Activated naive CD8-positive, alpha-beta T cell treated with anti-CD3 and anti-CD28 coated beads for 36 hours (primary cell): ENCODE results near the gene SCIMP. TPM values are rescaled to one million over a fixed set of nuclear protein-coding genes. Genes with fewer than 3 reads are reported as not detected.

Experiments
- DNase-seq: peaks from one replicate; pipeline ENCODE4 v3.0.0; 2021
- H3K27ac Mint-ChIP-seq: one replicate; pipeline ENCODE4 v1.8.0; 2022; ENCODE audit warnings: mild to moderate bottlenecking, moderate library complexity, mixed read lengths
- H3K27me3 Mint-ChIP-seq: one replicate; pipeline ENCODE4 v1.8.0; 2022; ENCODE audit warnings: mild to moderate bottlenecking, mixed read lengths
- H3K36me3 Mint-ChIP-seq: one replicate; pipeline ENCODE4 v1.8.0; 2021; ENCODE audit warnings: mild to moderate bottlenecking, mixed read lengths
- H3K4me1 Mint-ChIP-seq: one replicate; pipeline ENCODE4 v1.8.0; 2021; ENCODE audit warnings: mixed read lengths
- H3K4me3 Mint-ChIP-seq: one replicate; pipeline ENCODE4 v1.8.0; 2022; ENCODE audit warnings: mild to moderate bottlenecking, moderate library complexity, mixed read lengths
- H3K9me3 Mint-ChIP-seq: one replicate; pipeline ENCODE4 v1.8.0; 2022; ENCODE audit warnings: mixed read lengths
- total RNA-seq, 2 experiments: library from RNA; stranded (reverse); gene quantifications; one replicate each; pipeline ENCODE4 v1.2.3, GENCODE V29; 2021

The SCIMP gene
- not detected for total RNA-seq

DNA sequence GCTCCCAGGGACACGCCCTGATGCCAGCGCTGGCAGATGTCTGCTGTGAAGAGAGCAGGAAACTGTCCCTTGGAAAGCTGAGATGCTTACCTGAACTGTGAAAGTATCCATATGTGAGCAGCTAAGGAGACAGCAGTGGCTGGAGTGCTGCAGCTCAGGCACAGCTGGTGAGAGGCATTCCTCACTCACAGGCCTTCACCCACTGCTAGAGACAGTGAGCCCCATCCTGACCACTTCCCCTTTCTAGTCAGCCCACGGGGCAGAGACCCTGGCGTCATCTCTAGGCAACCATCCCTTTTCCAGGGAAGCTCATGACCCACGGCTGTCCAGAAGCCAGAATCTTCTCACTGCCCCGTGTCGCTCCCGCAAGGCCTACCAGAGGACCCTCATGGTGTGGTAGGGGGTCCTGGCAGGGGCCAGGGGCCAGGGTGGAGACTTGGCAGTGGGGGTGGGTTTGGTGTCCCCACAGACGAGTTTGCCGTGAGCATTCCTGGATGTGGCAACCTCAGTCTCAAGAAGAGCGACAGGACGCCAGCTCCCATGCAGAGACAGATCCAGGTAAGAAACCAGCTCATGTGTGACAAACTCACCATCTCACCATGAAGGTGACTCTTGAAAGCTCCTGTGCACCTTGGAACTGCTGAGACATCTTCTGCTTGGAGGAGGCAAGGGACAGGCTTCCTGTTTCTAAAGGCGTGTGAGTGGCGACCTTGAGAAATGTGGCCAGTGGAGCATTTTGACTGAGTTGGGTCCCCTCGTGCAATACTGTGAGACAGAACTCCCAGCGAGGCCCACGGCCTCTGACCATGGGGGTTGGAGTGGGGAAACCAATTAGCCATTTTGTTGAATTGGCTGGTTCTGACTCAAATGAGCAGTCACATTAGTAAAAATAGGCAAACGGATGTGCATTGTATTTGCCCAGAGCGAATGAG is at the start of gene SCIMP:
TSS of gene SCIMP (minus strand) at position 216 of the 932 bp plus-strand sequence. CDS start at position 111, 105 bp downstream.
- Mint-ChIP-seq H3K4me1 (peaks cover 12% of the 10 kb centered on the region), H3K27me3 (no peaks in the 10 kb centered on the region), H3K4me3 (no peak within 1 kb of the TSS), H3K9me3 (peaks cover 4% of the 10 kb centered on the region), H3K27ac (peak within 1 kb of the TSS; percentile 25), H3K36me3 (peaks cover 3% of the 10 kb centered on the region)
- DNase-seq = no peak

DNA sequence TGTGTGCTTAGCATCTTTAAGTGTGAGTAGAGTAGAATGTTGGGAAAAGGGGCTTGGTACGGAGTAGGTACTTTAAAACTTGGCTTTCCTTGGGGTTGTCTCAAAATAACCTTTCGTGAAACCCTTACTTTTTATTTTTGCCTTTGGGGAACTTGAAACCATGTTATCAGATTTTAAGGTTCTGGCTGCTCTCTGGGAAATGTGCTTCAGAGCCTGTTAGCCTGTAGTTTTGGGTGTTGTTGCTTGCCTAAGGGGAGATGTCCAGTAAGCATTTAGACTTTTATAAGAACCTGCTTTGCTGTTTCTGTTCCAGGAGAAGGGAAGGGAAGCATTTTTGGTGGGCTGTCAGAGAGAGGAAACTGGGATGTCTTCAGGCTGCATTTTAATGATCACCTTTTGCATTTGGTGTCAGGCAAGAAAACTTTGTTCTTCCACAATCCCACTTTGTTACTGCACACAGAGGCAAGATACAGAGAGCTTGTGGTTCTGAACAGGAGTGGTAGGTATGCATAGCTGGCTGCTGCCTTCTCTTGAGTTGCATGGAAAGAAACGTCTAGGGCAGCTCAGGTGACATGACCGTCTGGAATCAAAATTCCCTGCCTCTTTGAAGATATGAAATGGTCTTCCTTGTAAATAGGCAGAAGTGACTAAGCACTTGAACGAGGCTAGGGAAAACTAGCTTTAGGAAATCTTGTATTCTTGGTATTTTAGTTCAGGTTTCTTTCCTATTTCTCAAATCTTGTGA is 49.1 kb upstream of the SCIMP start:
- DNase-seq = no peak
- Mint-ChIP-seq H3K4me1 (peaks cover 38% of the 10 kb centered on the region), H3K27ac (peak overlapping the region; percentile 95), H3K4me3 (peak overlapping the region; percentile 91), H3K9me3 (no peaks in the 10 kb centered on the region), H3K27me3 (no peaks in the 10 kb centered on the region), H3K36me3 (peaks cover 13% of the 10 kb centered on the region)

DNA sequence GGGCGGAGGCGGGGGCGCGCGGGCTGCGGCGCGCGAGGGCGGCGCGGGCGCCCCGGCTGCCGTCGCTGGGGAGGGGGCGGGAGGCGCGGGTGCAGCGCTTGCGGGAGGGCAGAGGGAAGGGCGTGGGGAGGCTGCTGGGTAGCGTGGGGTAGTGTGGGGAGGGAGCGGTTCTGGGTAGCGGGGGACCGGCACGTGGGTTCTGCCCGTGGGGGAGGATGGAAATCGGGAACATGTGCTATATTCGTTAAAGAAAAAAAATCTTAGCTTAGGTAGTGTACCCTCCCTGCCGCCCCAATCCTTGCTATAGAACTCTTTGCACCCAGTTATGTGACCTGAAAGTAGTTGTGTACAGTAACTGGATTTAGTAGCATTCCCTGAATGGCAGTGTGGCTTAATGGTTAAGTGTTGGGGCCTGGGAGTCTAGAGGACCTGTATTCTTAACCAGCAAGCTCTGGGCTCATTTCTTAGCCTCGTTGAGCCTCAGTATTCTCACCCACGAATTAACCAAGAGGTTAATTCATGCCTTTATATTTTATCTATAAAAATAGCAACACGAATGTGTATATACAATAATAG is 48.1 kb upstream of the SCIMP start:
- no peak for DNase-seq
- peak overlapping the region; percentile 95 for H3K27ac Mint-ChIP-seq
- peaks cover 30% of the 10 kb centered on the region for H3K4me1 Mint-ChIP-seq
- H3K27me3 Mint-ChIP-seq = no peaks in the 10 kb centered on the region
- H3K9me3 Mint-ChIP-seq = no peaks in the 10 kb centered on the region
- H3K4me3 Mint-ChIP-seq = peak overlapping the region; percentile 91
- H3K36me3 Mint-ChIP-seq = peaks cover 13% of the 10 kb centered on the region

DNA sequence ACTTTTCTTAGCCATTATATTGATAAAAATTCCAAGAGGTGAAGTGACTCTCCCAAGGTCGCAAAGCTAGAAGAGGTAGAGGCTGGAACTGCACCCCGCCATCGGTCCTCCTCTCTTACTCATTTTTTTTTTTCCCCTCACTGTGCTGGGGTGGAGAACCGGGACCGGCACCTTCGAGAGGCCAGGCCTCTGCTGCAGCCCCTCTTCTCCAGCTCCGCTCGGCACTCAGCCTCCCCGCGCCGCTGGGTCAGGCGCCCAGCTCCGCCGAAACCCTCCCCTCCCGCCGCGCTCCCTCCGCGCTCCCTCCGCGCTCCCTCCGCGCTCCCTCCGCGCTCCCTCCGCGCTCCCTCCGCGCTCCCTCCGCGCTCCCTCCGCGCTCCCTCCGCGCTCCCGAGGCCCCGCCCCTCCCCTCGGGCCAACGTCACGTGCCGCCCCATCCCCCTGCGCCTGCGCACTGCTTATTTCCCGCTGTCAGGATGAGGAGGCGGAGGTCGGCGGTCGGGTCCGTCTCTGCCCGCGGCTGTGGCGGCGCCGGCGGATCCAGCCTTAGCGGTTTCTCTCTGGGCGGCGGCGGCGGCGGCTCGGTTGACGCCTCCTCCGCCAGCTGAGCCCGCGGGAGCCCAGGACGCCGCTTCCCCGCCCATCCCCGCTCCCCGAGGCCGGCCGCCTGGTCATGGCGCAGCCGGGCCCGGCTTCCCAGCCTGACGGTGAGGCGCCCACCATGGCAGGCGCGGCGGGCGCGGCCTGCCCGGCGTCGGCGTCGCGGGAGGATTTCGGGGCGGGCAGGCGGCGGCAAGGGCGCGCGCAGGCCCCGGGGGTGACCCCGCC is 47.4 kb upstream of the SCIMP start, which contains the start of gene RABEP1:
TSS of gene RABEP1 (plus strand) at position 471 of the 828 bp plus-strand sequence. CDS start at position 674, 203 bp downstream.
- Mint-ChIP-seq H3K27me3 (no peaks in the 10 kb centered on the region), H3K36me3 (peaks cover 13% of the 10 kb centered on the region)

DNA sequence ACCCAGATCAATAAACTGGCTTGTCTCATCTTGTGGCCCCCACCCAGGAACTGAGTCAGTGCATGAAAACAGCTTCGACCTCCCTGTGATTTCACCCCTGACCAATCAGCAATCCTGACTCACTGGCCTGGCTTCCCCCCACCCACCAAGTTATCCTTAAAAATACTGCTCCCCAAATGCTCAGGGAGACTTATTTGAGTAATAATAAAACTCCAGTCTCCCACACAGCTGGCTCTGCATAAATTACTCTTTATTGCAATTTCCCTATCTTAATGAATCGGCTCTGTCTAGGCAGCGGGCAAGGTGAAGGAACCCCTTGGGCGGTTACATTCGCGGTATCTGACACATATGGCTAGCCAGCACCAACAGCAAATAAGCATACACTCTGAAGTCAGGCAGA is 37.7 kb upstream of the SCIMP start:
- DNase-seq = no peak
- H3K9me3 Mint-ChIP-seq = no peaks in the 10 kb centered on the region
- H3K4me3 Mint-ChIP-seq = no peak overlapping the region
- no peak overlapping the region for H3K27ac Mint-ChIP-seq
- no peaks in the 10 kb centered on the region for H3K36me3 Mint-ChIP-seq
- H3K27me3 Mint-ChIP-seq = no peaks in the 10 kb centered on the region
- peaks cover 11% of the 10 kb centered on the region for H3K4me1 Mint-ChIP-seq

More for the DNA sequence above, 47.4 kb upstream of the SCIMP start, which contains the start of gene RABEP1:
- peaks cover 29% of the 10 kb centered on the region for H3K4me1 Mint-ChIP-seq
- no peaks in the 10 kb centered on the region for H3K9me3 Mint-ChIP-seq
- peak within 1 kb of the TSS; percentile 95 for H3K27ac Mint-ChIP-seq
- peak; percentile 96 for DNase-seq
- peak within 1 kb of the TSS; percentile 91 for H3K4me3 Mint-ChIP-seq

GRCh38 chr17:5269241-5269960 is 34.7 kb upstream of the SCIMP start:
- Mint-ChIP-seq H3K4me1 (peaks cover 11% of the 10 kb centered on the region), H3K27me3 (no peaks in the 10 kb centered on the region), H3K36me3 (no peaks in the 10 kb centered on the region), H3K27ac (no peak overlapping the region), H3K9me3 (no peaks in the 10 kb centered on the region), H3K4me3 (no peak overlapping the region)
- DNase-seq = no peak

GRCh38 chr17:5264893-5265292 is 30.2 kb upstream of the SCIMP start:
- no peak overlapping the region for H3K4me3 Mint-ChIP-seq
- H3K27ac Mint-ChIP-seq = no peak overlapping the region
- H3K4me1 Mint-ChIP-seq = no peaks in the 10 kb centered on the region
- no peaks in the 10 kb centered on the region for H3K36me3 Mint-ChIP-seq
- no peaks in the 10 kb centered on the region for H3K9me3 Mint-ChIP-seq
- no peaks in the 10 kb centered on the region for H3K27me3 Mint-ChIP-seq
- no peak for DNase-seq

DNA sequence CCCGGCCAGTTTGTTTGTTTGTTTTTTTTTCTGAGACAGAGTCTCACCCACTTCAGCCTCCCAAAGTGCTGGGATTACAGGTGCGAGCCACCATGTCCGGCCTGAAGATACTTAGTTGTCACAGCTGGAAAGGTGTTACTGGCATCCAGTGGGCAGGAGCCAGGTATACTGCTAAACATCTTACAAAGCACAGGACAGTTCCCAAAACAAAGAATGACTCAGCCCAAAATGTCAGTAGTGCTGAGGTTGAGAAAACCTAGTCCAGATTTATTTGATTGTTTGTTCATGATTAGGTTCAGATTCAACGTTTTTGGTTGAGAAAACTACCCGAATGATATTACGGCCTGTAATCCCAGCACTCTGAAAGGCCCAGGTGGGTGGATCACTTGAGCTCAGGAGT is 28.8 kb upstream of the SCIMP start:
- Mint-ChIP-seq H3K9me3 (no peaks in the 10 kb centered on the region), H3K27ac (no peak overlapping the region), H3K4me3 (no peak overlapping the region), H3K4me1 (no peaks in the 10 kb centered on the region), H3K36me3 (no peaks in the 10 kb centered on the region), H3K27me3 (no peaks in the 10 kb centered on the region)
- DNase-seq = no peak

GRCh38 chr17:5262416-5262991 is 27.8 kb upstream of the SCIMP start:
- Mint-ChIP-seq H3K27ac (no peak overlapping the region), H3K27me3 (no peaks in the 10 kb centered on the region), H3K4me3 (no peak overlapping the region), H3K9me3 (no peaks in the 10 kb centered on the region), H3K4me1 (no peaks in the 10 kb centered on the region), H3K36me3 (no peaks in the 10 kb centered on the region)
- no peak for DNase-seq

- no peaks in the 10 kb centered on the region for H3K36me3 Mint-ChIP-seq
- no peaks in the 10 kb centered on the region for H3K27me3 Mint-ChIP-seq
- H3K9me3 Mint-ChIP-seq = no peaks in the 10 kb centered on the region
- no peak for DNase-seq
- H3K4me1 Mint-ChIP-seq = no peaks in the 10 kb centered on the region
- no peak overlapping the region for H3K4me3 Mint-ChIP-seq
- no peak overlapping the region for H3K27ac Mint-ChIP-seq
These were observed 25.9 kb upstream of the SCIMP start for GRCh38 chr17:5260542-5260941.

DNA sequence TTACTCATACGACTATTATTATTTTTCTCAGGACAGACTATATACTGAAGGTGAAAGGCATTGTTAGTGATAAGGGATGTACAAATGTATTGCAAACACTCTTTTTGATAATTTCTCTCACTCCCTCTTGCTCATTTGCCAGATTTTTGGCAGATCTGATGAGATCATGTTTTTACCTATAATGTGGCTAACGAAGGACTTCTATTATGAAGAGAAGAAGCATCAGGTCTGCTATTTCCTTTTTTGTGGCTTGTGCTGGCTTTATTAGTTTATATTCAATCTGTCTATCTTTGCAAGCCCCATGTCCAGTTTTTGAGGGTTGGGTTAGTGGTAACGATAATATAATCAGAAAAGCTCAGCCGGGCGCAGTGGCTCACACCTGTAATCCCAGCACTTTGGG is 22.5 kb upstream of the SCIMP start:
- no peak for DNase-seq
- Mint-ChIP-seq H3K4me1 (peaks cover 11% of the 10 kb centered on the region), H3K27ac (no peak overlapping the region), H3K36me3 (no peaks in the 10 kb centered on the region), H3K9me3 (no peaks in the 10 kb centered on the region), H3K27me3 (no peaks in the 10 kb centered on the region), H3K4me3 (no peak overlapping the region)

- no peaks in the 10 kb centered on the region for H3K36me3 Mint-ChIP-seq
- H3K4me1 Mint-ChIP-seq = peaks cover 11% of the 10 kb centered on the region
- H3K4me3 Mint-ChIP-seq = no peak overlapping the region
- no peaks in the 10 kb centered on the region for H3K27me3 Mint-ChIP-seq
- H3K9me3 Mint-ChIP-seq = no peaks in the 10 kb centered on the region
- H3K27ac Mint-ChIP-seq = no peak overlapping the region
- no peak for DNase-seq
These were observed 20.4 kb upstream of the SCIMP start for GRCh38 chr17:5254903-5255521.

DNA sequence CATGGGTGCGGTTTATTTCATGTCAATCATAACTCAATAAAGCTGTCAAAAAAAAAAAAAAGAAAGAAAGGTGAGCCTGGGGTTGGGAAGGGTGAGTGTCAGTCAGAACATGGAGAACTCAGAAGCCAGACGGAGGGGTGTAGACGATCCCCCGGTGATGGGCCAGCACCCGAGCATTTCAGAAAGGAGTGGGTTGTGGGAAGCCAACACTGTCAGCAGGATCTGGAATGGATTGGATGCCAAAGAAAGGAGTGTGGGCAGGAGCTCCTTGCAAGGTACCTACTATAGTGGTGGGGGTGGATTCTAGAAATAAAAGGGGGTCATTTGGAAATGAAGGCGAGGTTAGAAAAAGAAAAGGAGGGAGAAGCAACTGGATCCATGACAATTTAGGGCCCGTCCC is 19.8 kb upstream of the SCIMP start:
- Mint-ChIP-seq H3K27ac (no peak overlapping the region), H3K4me1 (peaks cover 14% of the 10 kb centered on the region), H3K9me3 (no peaks in the 10 kb centered on the region), H3K27me3 (no peaks in the 10 kb centered on the region), H3K4me3 (no peak overlapping the region), H3K36me3 (no peaks in the 10 kb centered on the region)
- no peak for DNase-seq
